GM19193 (cell line): ENCODE data around the gene MTMR2.

ENCODE experiments used
- POLR2A ChIP-seq: IDR thresholded peaks from 4 replicates; pipeline ENCODE4 v1.6.1; 2011; ENCODE audit not compliant: insufficient read depth, insufficient read length; ENCODE audit errors: extremely low read depth

Gene MTMR2

DNA sequence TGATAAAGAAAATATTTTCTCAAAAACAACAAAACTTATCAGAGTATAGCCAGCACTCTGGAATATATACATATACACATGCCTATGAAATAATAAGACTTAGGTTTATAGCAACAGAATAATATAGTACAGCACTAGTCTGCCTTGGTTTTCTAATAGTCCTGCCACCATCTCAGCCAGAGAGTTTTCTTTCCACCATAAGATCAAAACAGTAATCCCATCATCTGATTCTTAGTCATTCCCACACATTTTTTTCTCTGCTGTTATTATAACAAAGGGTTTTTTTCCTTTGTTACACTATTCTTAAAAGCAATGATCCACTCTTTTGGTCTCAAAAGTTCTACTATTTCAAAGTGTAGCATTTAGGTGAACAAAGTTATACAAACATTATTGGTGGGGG is 15.1 kb downstream of the MTMR2 start:
- TF ChIP-seq POLR2A = no peak

DNA sequence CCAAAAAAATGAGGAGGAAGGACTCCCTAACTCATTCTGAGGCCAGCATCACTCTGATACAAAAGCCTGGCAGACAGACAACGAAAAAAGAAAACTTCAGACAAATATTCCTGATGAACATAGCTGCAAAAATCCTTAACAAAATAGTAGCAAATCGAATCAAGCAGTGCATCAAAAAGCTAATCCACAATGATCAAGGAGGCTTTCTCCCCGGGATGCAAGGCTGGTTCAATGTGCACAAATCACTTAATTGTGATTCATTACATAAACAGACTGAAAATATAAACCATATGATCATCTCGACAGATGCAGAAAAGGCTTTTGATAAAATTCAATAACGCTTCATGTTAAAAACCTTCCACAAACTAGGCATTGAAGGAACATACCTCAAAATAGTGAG is 16.4 kb downstream of the MTMR2 start:
- no peak for TF ChIP-seq POLR2A

DNA sequence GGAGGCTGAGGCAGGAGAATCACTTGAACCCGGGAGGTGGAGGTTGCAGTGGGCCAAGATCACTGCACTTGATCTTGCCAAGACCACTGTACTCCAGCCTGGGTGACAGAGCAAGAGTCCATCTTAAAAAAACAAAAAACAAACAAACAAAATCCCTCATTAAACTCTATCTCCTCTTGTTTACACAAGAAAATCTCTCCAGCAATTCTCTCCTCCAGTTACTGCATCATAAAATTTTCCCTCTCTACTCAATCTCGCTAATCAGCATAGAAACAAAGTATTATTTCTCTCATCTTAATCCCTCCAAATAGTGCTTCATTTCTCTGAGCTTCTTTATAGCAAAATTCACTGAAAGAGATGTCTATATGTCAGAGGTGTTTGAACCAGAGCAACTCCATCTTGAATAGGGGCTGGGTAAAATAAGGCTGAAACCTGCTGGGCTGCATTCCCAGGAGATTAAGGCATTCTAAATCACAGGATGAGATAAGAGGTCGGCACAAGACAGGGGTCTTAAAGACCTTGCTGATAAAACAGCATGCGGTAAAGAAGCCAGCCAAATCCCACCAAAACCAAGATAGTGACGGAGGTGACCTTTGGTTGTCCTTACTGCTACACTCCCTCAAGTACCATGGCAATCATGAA is 19.8 kb downstream of the MTMR2 start:
- no peak for TF ChIP-seq POLR2A

DNA sequence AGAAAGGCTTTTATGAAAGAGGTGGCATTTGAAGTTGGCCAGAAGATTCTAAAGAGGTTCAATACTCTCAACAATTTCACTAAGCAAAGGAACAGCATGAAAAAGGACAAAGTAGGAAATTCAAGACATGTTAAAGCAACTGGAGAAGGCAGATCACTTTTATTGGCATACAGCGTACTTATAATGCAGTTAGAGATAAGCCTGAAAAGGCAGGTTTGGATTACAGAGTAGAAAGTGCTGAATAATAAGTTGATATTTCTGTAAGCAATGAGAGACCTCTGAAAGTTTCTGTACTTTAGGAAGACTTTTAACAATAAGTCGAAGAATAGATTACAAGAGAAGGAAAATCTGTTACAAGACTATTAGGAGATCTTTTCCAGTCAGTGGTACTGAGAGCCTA is 25.1 kb downstream of the MTMR2 start:
- no peak for TF ChIP-seq POLR2A

DNA sequence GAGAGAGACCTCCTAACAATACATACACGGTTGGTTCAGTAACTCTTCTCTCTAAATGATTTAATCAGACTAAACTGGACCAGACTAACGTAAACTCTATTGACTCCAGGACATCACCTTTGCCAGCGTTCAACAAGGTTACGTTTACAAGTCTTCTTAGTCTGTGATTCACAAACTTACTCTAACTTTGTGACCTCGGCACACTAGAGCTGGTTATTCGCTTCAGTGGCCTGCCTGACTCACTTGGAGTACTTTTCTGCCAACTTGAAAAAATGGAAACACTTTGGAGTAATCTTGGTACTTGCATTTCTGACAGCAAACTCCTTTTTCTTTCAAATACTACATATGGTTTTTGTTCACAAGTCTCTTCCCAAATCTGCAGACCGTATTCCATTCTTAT is 26.2 kb downstream of the MTMR2 start:
- no peak for TF ChIP-seq POLR2A

DNA sequence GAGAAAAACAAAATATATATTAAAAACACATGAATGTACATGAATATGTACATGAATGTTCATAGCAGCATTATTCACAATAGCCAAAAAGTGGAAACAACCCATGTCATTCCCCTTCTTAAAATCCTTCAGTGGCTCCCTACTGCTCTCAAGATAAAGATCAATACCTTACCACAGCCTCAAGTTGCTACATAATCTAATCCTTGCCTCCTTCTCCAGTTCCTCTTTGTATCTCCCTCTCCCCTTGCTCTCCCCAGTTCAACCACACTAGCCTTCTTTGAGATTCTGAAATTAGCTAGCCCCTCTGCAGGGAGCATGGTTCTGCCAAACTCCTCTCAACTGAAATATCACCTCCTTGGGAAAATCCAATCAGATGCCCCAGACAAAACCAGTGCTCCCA is 28.1 kb downstream of the MTMR2 start:
- no peak for TF ChIP-seq POLR2A

DNA sequence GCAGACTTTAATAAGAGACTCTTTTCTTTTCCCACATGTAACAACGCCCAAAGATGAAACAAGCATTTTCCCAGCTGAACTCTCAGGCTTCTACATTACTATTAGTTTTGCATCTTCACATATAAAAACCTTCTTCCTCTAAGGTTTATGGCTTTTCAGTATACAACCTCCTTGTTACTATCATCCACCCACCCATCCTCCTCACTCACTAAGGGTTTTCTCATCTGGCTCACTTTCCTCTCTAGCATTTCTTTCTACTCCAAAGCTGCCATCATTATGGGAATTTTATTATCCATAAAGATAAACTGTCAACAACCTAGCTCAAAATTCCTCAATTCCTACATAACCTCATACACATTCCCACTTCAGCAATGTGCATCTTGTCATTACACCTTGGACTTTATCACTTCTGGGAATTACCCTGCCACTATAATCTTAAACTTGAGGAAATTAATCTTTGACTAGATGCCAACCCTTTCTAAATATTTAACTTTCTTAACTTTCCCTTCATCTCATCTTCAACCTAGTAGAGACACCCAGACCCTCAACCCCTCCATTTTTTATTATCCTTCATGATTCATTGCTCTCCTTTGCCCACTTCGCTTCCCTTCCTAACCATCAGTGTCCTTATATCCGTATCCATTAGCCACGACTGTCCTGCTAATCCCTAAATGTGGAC is 30.9 kb downstream of the MTMR2 start:
- no peak for TF ChIP-seq POLR2A

DNA sequence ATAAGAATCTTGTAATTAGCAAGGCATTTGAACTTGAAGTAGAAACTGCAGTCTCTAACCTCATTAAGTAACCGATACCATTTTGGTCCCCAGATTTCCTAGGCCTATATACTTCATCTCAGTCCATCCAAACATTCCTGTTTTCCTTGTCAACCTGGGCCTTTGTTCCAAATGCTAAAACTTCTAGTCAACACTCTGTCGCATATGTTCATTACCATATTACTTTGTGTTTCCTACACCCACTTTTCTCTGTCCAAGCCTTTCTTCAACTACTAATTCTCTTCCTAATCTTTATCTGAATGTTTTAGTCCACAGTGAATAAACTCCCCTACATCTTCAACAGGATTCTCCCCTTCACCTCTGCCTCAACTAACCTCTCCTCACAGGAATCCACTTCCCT is 31.4 kb downstream of the MTMR2 start:
- TF ChIP-seq POLR2A = no peak

DNA sequence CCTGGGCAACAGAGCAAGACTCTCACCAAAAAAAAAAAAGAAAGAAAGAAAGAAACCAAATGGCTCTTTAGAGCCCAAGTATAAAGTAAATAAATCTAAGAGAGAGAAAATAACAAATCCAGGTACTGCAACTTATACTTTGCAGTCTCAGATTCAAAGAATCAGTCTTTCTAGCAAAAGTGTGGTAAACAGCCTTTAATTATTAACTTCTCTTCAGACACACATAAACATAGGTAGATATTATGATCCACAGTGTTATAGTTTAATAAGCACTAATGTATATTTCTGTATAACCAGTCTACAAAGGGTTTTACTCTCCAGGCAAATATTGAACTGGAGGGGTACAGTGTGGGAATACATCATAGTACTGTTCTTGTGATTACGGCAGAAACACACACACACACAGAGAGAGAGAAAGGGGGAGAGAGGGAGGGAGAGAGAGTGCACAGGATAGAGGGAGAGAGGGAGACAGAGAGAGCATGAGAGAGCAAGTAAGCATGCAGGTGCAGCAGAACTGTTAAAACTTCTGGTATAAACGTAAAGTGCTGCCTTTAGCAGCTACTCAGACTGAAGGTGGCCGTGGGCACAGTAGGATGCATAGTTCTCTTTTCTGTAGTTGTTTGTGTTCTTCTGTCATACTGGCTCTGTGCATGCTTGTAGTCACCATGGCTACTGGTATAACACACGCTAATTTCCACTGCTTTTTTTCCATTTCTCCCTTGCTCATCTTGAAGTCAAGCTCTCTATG is 32.3 kb downstream of the MTMR2 start:
- TF ChIP-seq POLR2A = no peak

DNA sequence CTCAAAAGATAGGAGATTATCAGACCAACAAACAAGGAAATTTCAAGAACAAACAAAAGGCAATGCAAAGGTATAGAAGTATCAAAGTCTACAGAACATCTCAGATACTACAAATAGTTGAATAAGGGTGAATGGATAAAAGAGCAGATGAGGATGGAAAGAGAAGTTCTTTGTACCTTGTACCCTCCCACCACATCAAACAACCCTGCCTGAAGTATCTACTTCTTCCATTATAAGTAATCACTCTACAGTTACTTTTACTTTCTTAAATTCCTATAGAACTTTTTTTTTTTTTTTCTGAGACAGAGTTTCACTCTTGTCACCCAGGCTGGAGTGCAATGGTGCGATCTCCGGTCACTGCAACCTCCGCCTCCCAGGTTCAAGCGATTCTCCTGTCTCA is 35.1 kb downstream of the MTMR2 start:
- no peak for TF ChIP-seq POLR2A

DNA sequence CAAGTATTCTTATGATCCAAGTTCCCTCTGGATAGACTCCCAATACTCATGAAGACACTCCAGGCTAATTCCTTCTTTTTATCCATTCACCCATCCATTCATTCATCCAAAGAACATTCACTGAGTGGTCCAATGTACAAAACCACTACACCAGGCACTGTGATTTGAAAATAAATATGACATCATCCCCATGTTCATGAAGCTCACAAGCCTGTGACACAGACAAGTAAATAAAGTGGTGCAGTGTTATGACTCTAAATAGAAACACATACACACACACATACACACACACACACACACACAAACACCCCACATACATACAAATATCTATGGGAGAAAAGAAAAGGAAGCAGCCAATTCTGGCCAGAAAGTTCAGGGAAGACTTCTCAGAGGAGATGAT is 35.5 kb downstream of the MTMR2 start:
- no peak for TF ChIP-seq POLR2A

DNA sequence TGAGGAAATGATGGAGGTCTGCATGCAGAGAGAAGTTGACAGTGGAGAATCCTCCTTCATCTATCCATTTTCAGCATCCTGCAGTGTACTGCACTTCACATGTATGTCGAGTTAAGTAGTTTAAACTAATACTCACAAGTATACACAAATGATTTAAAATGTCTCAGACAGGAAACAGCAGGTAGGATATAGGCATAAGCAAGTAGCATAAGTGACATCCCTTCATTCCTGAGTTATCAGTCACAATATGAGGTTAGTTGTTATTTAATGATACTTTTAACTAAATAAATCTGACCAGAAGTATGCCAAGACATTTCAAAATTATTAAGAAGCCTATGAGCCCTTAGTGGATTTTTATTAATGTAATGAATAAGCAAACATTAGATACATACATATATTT is 37.4 kb downstream of the MTMR2 start:
- TF ChIP-seq POLR2A = no peak

DNA sequence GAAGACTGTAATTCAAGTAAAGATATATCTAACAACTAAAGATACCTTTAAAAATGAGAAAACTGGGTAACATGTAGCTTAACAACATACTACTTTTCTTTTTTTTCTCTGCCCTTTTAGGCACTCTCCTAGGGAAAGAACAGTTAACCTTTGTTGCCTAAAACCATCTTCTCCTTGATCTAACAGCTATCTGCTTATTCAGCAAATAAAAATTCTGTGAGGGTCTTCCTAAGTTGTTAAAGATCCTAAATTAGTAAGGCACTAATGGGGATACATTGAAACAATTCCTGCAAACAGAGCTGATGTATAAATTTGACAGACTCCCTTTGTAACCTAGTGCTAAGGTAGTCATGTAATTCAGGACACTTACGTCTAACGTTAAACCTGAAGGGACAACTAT is 39.1 kb downstream of the MTMR2 start:
- TF ChIP-seq POLR2A = no peak

DNA sequence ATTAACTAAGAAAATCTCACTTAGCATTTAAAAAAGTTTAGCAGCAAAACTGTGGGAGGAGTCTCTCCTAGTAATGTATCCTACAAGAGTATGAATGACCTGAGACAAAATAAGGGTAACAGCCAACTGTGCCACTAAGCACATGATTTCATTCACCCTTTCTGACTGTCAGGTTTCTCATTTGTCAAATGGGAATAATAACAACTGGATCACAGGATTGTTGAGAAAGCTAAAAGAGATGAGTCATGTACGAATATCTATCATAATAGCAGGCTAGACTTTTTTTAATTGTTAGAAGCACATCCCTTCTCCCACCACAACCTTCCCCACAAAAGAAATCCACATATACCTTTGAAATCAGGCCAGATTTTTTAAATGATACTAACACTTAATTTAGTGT is 39.5 kb downstream of the MTMR2 start:
- TF ChIP-seq POLR2A = no peak

DNA sequence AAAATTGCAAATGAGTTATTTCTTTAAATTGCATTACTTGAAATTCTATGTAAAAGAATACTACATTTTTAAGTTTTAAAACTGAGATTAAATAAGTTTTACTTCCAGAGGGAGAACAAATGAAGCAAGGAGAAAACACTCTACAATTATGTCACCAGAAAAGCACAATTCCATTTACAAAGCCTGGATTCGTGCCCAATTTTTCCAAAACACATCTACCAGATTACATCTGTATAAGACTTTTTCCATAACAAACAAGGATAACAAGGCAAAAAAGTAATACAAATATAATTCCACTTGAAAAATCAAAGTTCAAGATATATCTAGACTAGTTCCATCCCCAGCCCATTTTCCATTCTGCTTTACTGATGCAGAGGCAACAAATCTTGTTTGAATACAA is 40.5 kb downstream of the MTMR2 start:
- no peak for TF ChIP-seq POLR2A

DNA sequence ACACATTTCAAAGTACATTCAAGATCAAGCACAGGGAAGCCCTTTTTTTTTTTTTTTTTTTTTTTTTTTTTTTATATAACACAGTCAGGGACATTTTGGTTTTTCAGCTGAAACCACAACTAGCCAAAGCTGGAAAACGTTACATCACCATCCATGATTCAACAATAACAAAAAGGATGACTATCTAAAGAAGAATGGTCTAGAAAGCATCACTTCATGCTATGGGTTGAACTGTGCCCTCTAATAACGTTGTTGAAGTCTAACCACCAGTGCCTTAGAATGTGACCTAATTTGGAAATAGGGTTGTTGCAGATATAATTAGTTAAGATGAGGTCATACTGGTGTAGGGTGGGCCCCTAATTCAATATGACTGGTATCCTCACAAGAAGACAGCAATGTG is 46.6 kb downstream of the MTMR2 start:
- no peak for TF ChIP-seq POLR2A

DNA sequence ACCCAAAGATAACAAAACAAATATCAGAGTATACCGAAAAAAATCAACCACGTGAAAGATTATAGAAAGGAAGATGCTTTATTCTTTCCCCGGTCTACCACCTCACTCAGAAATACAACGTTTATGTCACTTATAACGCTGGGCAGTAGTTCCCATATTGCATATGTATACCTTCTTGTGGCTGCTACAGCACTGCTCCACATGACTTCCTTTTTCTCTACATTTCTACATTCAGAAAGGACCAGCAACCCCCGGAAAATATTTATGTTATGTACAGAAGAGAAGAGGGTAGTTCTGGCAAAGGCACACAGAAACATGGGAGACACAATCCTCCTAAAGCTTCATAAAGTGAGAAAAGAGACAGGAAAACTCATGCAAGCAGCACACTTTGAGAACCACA is 56.8 kb downstream of the MTMR2 start:
- TF ChIP-seq POLR2A = no peak

DNA sequence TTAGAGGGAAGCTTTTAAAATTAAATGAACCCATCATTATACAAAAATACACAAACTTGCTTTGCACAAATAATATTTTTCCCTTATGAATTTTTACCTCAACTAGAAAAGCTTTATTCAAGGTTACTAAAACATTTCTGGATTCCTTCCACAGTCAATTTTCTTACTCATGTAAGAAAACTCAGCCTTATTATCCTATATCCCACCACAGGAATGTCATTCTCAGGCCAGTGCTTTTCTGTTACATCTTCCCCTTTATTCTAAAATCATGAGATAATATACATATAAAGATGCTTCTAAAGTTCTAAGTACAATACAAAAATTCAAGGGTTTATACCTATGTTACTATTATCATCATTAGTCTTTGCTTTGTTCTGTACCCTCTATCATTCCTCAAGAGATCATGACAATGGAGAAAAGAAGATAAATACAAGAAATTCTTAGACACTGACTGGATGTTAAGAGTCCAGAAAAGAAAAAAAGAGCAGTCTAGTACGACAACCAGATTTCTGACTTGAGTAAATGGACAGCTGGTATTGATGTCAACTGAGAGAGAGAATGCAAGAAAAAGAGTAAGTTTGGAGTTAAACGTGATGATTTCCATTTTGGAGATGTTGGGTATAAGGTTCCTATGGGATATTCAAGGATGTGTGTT is 60.3 kb downstream of the MTMR2 start:
- no peak for TF ChIP-seq POLR2A
